ENCODE results near the gene TXN. TPM values are rescaled to one million over a fixed set of nuclear protein-coding genes. Genes with fewer than 3 reads are reported as not detected.

The TXN gene
- total RNA-seq, 1 donor from 2014 or later, result 302 TPM

DNA sequence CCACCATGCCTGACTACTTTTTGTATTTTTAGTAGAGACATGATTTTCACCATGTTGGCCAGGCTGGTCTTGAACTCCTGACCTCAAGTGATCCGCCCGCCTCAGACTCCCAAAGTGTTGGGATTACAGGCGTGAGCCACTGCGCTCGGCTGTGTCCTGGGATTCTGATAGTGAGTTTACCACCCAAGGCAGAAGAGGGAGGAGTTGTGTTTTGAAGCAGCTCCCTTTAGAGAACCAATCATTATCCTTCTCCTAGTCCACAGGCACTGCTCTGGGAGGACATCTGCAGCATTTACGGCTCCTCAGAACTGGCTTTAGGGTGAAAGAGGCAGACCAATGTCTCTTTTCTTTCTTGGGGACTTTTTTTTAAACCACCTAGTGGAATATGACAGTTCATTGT is 54.1 kb downstream of the TXN start:
- Histone ChIP-seq H3K4me1 (ENCODE audit: insufficient read depth, low read length) (no peaks in the 10 kb centered on the region), H3K4me3 (ENCODE audit: insufficient read depth, low read depth, low read length) (no peak overlapping the region), H3K9ac (ENCODE audit: low read length) (no peak overlapping the region), H3K9me3 (ENCODE audit: insufficient read depth, low read depth, low read length) (no peaks in the 10 kb centered on the region), H3K4me2 (ENCODE audit: low read length) (no peak overlapping the region), H3K79me2 (ENCODE audit: insufficient read depth, low read length) (no peaks in the 10 kb centered on the region), H2AFZ (ENCODE audit: low read depth, low read length) (no peak overlapping the region), H3K36me3 (ENCODE audit: insufficient read depth, low read length) (no peaks in the 10 kb centered on the region), H4K20me1 (ENCODE audit: insufficient read depth, low read length) (no peaks in the 10 kb centered on the region), H3K27me3 (ENCODE audit: insufficient read depth, low read length) (peaks cover 8% of the 10 kb centered on the region), H3K27ac (ENCODE audit: low read depth, low read length) (no peak overlapping the region)
- DNase-seq (ENCODE audit: low read depth), result no peak
- no peaks in the 10 kb centered on the region for H3K36me3 Mint-ChIP-seq (ENCODE audit: low read depth, unreplicated experiment)
- H3K27me3 Mint-ChIP-seq (ENCODE audit: low read depth, unreplicated experiment), result peaks cover 38% of the 10 kb centered on the region
- H3K4me3 Mint-ChIP-seq (ENCODE audit: unreplicated experiment), result no peak overlapping the region
- TF ChIP-seq, protein P1, sequence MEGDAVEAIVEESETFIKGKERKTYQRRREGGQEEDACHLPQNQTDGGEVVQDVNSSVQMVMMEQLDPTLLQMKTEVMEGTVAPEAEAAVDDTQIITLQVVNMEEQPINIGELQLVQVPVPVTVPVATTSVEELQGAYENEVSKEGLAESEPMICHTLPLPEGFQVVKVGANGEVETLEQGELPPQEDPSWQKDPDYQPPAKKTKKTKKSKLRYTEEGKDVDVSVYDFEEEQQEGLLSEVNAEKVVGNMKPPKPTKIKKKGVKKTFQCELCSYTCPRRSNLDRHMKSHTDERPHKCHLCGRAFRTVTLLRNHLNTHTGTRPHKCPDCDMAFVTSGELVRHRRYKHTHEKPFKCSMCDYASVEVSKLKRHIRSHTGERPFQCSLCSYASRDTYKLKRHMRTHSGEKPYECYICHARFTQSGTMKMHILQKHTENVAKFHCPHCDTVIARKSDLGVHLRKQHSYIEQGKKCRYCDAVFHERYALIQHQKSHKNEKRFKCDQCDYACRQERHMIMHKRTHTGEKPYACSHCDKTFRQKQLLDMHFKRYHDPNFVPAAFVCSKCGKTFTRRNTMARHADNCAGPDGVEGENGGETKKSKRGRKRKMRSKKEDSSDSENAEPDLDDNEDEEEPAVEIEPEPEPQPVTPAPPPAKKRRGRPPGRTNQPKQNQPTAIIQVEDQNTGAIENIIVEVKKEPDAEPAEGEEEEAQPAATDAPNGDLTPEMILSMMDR (IDR thresholded peaks at IDR 0.05; ENCODE audit: insufficient read depth, low read depth, low read length), result no peak
- TF ChIP-seq EZH2 (IDR thresholded peaks at IDR 0.05; ENCODE audit: insufficient read depth, low read length), result no peak
- no peak overlapping the region for H3K27ac Mint-ChIP-seq (ENCODE audit: unreplicated experiment)
- no peaks in the 10 kb centered on the region for H3K4me1 Mint-ChIP-seq (ENCODE audit: low read depth, unreplicated experiment)
- H3K9me3 Mint-ChIP-seq (ENCODE audit: unreplicated experiment), result no peaks in the 10 kb centered on the region
- no peak for FAIRE-seq

DNA sequence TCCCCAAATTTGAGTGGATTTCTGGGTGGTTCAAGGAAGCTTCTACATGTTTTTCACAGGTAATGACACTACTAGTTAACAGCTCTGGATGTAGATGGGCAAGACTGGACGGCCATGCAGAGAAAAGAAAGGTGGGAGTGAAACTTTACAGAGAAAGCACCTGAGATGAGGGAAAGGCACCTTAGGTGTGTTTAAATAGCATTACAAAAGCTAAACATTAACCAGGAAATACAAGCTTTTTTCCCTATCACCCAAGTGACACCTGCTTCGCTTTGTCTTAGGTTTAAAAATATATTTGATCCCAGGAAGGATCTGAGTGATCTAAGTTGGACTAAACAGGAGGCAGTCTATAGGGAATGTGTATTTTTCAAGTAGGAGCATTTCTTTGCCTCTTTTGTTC is 56.7 kb downstream of the TXN start:
- no peak overlapping the region for H3K4me2 ChIP-seq (ENCODE audit: low read length)
- H3K36me3 ChIP-seq (ENCODE audit: insufficient read depth, low read length), result no peaks in the 10 kb centered on the region
- no peaks in the 10 kb centered on the region for H3K79me2 ChIP-seq (ENCODE audit: insufficient read depth, low read length)
- TF ChIP-seq, protein P1 (IDR thresholded peaks at IDR 0.05; ENCODE audit: insufficient read depth, low read depth, low read length), result no peak
- TF ChIP-seq EZH2 (IDR thresholded peaks at IDR 0.05; ENCODE audit: insufficient read depth, low read length), result no peak
- no peak overlapping the region for H2AFZ ChIP-seq (ENCODE audit: low read depth, low read length)
- no peaks in the 10 kb centered on the region for H3K4me1 Mint-ChIP-seq (ENCODE audit: low read depth, unreplicated experiment)
- DNase-seq (ENCODE audit: low read depth) (no peak), FAIRE-seq (no peak)
- H4K20me1 ChIP-seq (ENCODE audit: insufficient read depth, low read length), result no peaks in the 10 kb centered on the region
- H3K9me3 ChIP-seq (ENCODE audit: insufficient read depth, low read depth, low read length), result no peaks in the 10 kb centered on the region
- H3K4me1 ChIP-seq (ENCODE audit: insufficient read depth, low read length), result no peaks in the 10 kb centered on the region
- H3K4me3 ChIP-seq (ENCODE audit: insufficient read depth, low read depth, low read length), result no peak overlapping the region
- H3K9ac ChIP-seq (ENCODE audit: low read length), result no peak overlapping the region
- no peak overlapping the region for H3K27ac ChIP-seq (ENCODE audit: low read depth, low read length)
- peaks cover 30% of the 10 kb centered on the region for H3K27me3 Mint-ChIP-seq (ENCODE audit: low read depth, unreplicated experiment)
- H3K36me3 Mint-ChIP-seq (ENCODE audit: low read depth, unreplicated experiment), result no peaks in the 10 kb centered on the region
- H3K9me3 Mint-ChIP-seq (ENCODE audit: unreplicated experiment), result no peaks in the 10 kb centered on the region
- H3K27ac Mint-ChIP-seq (ENCODE audit: unreplicated experiment), result no peak overlapping the region
- H3K27me3 ChIP-seq (ENCODE audit: insufficient read depth, low read length), result peaks cover 2% of the 10 kb centered on the region
- H3K4me3 Mint-ChIP-seq (ENCODE audit: unreplicated experiment), result no peak overlapping the region

DNA sequence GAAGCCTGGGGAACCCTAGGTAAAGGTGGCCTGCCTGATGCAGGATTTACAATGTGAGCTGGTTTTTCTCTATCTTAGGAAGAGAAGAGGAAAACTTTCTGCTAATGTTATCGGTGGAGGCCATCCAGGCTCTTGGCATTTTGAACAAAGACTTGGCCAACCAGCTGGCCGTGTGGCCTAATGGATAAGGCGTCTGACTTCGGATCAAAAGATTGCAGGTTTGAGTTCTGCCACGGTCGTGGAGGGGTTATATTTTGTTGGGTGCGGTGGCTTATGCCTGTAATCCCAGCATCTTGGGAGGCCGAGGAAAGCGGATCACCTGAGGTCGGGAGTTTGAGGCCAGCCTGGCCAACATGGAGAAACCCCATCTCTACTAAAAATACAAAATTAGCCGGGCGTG is 58.0 kb downstream of the TXN start:
- Histone ChIP-seq H3K4me2 (ENCODE audit: low read length) (no peak overlapping the region), H3K27ac (ENCODE audit: low read depth, low read length) (no peak overlapping the region), H4K20me1 (ENCODE audit: insufficient read depth, low read length) (no peaks in the 10 kb centered on the region), H2AFZ (ENCODE audit: low read depth, low read length) (no peak overlapping the region), H3K79me2 (ENCODE audit: insufficient read depth, low read length) (no peaks in the 10 kb centered on the region), H3K27me3 (ENCODE audit: insufficient read depth, low read length) (peaks cover 2% of the 10 kb centered on the region), H3K4me1 (ENCODE audit: insufficient read depth, low read length) (no peaks in the 10 kb centered on the region), H3K4me3 (ENCODE audit: insufficient read depth, low read depth, low read length) (no peak overlapping the region), H3K9me3 (ENCODE audit: insufficient read depth, low read depth, low read length) (no peaks in the 10 kb centered on the region), H3K36me3 (ENCODE audit: insufficient read depth, low read length) (no peaks in the 10 kb centered on the region), H3K9ac (ENCODE audit: low read length) (no peak overlapping the region)
- DNase-seq (ENCODE audit: low read depth) (no peak), FAIRE-seq (no peak)
- no peaks in the 10 kb centered on the region for H3K9me3 Mint-ChIP-seq (ENCODE audit: unreplicated experiment)
- H3K36me3 Mint-ChIP-seq (ENCODE audit: low read depth, unreplicated experiment), result no peaks in the 10 kb centered on the region
- H3K27ac Mint-ChIP-seq (ENCODE audit: unreplicated experiment), result no peak overlapping the region
- no peak overlapping the region for H3K4me3 Mint-ChIP-seq (ENCODE audit: unreplicated experiment)
- H3K27me3 Mint-ChIP-seq (ENCODE audit: low read depth, unreplicated experiment), result peaks cover 20% of the 10 kb centered on the region
- TF ChIP-seq EZH2 (IDR thresholded peaks at IDR 0.05; ENCODE audit: insufficient read depth, low read length), result no peak
- TF ChIP-seq, protein P1 (IDR thresholded peaks at IDR 0.05; ENCODE audit: insufficient read depth, low read depth, low read length), result no peak
- H3K4me1 Mint-ChIP-seq (ENCODE audit: low read depth, unreplicated experiment), result peaks cover 2% of the 10 kb centered on the region
